K562 (cell line): ENCODE data around the gene FGD1.

Experiments used
- CREB1 ChIP-seq, 2 experiments: sonication (generic) in 1 of 2; formaldehyde crosslinking in 1 of 2; IDR thresholded peaks; 2 replicates each; pipeline versions ENCODE4 v1.6.1 to v1.8.0; 2012 to 2022; ENCODE audit warnings: inconsistent platforms in 1 of 2, mild to moderate bottlenecking in 1 of 2, missing genetic modification reagents in 1 of 2, moderate library complexity in 1 of 2
- FOXA1 ChIP-seq: fragments of 450-650 bp; IDR thresholded peaks from 2 replicates; pipeline ENCODE4 v1.6.1; 2016; ENCODE audit warnings: mild to moderate bottlenecking, borderline replicate concordance
- HDAC6 ChIP-seq: IDR thresholded peaks from 2 replicates; pipeline ENCODE4 v1.6.1; 2012; ENCODE audit warnings: low read depth, mild to moderate bottlenecking, control low read depth, inconsistent platforms, low read length, moderate library complexity
- MTA1 ChIP-seq: fragments of 450-650 bp; IDR thresholded peaks from 2 replicates; pipeline ENCODE4 v1.6.1; 2017; ENCODE audit warnings: borderline replicate concordance
- NR4A1 ChIP-seq, 2 experiments: fragments of 250-450 bp in 1 of 2; fragments of 450-650 bp in 1 of 2; sonication (Bioruptor Pico) in 1 of 2; IDR thresholded peaks; 2 replicates each; pipeline versions ENCODE4 v1.4.0 to v1.6.1; 2016 to 2020; ENCODE audit warnings: mild to moderate bottlenecking in 2 of 2, missing compliant biosample characterization in 1 of 2, missing genetic modification characterization in 1 of 2, moderate library complexity in 1 of 2
- SP1 ChIP-seq: sonication (generic); formaldehyde crosslinking; IDR thresholded peaks from 2 replicates; pipeline ENCODE4 v1.8.1; 2022; ENCODE audit warnings: mild to moderate bottlenecking, missing genetic modification reagents
- TFAM ChIP-seq: fragments of 250-450 bp; sonication (Bioruptor Pico); conservative IDR thresholded peaks from 2 replicates; pipeline ENCODE4 v1.5.0; 2021; ENCODE audit warnings: mild to moderate bottlenecking, moderate library complexity
- TOE1 ChIP-seq, 2 experiments: fragments of 450-650 bp in 1 of 2; sonication (generic) in 1 of 2; formaldehyde crosslinking in 1 of 2; IDR thresholded peaks; 2 replicates each; pipeline versions ENCODE4 v1.7.1 to v1.8.0; 2016 to 2022; ENCODE audit warnings: borderline replicate concordance in 2 of 2, mild to moderate bottlenecking in 2 of 2, antibody characterized with exemption in 1 of 2, inconsistent platforms in 1 of 2, low read depth in 1 of 2, missing genetic modification reagents in 1 of 2, moderate library complexity in 1 of 2
- ZNF12 ChIP-seq: sonication (generic); formaldehyde crosslinking; IDR thresholded peaks from 2 replicates; pipeline ENCODE4 v1.4.0; 2020; ENCODE audit warnings: mild to moderate bottlenecking, missing genetic modification reagents
- ZNF263 ChIP-seq: sonication (generic); formaldehyde crosslinking; IDR thresholded peaks from 2 replicates; pipeline ENCODE4 v1.8.0; 2022; ENCODE audit warnings: mild to moderate bottlenecking, missing genetic modification reagents, borderline replicate concordance
- TF ChIP-seq, protein P1 (sequence below), 3 experiments: IDR thresholded peaks in 2 of 3; conservative IDR thresholded peaks in 1 of 3; 2 replicates each; pipeline ENCODE4 v1.5.1; 2011 to 2012; ENCODE audit warnings: low read length in 3 of 3, mild to moderate bottlenecking in 3 of 3, control low read depth in 2 of 3, improper control_type of control experiment in 1 of 3, inconsistent platforms in 1 of 3, low read depth in 1 of 3, mixed read lengths in 1 of 3, moderate library complexity in 1 of 3; ENCODE audit not compliant: insufficient read depth in 2 of 3
- TF ChIP-seq, protein P2 (sequence below): sonication (generic); formaldehyde crosslinking; IDR thresholded peaks from 2 replicates; pipeline ENCODE4 v1.8.0; 2022; ENCODE audit warnings: mild to moderate bottlenecking, low read depth, missing genetic modification reagents
- TF ChIP-seq, protein P3 (sequence below), 2 experiments: IDR thresholded peaks; 2 replicates each; pipeline ENCODE4 v1.6.1; 2012; ENCODE audit warnings: improper control_type of control experiment in 2 of 2, low read depth in 2 of 2, low read length in 2 of 2, borderline replicate concordance in 1 of 2

DNA sequence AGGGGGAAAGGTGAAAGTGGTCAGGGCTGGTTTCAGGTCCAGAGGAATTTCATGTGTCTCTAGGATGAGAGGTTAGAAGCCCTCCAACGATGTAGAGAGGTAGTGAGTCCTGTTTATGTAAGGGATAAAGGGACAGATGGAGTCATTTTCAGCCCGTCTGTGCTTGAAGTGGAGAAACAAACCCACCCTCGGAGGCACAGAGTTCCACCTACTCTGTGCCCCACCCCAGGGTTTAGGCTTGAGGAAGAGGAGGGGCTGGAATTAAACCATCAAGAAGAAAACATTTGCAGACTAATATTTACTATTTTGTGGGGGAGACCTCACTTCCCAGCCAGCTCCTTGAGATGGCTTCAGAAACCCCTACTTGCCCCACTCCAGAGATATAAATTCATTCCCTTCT, 33.1 kb upstream of the FGD1 start:
- TF ChIP-seq, protein P1, sequence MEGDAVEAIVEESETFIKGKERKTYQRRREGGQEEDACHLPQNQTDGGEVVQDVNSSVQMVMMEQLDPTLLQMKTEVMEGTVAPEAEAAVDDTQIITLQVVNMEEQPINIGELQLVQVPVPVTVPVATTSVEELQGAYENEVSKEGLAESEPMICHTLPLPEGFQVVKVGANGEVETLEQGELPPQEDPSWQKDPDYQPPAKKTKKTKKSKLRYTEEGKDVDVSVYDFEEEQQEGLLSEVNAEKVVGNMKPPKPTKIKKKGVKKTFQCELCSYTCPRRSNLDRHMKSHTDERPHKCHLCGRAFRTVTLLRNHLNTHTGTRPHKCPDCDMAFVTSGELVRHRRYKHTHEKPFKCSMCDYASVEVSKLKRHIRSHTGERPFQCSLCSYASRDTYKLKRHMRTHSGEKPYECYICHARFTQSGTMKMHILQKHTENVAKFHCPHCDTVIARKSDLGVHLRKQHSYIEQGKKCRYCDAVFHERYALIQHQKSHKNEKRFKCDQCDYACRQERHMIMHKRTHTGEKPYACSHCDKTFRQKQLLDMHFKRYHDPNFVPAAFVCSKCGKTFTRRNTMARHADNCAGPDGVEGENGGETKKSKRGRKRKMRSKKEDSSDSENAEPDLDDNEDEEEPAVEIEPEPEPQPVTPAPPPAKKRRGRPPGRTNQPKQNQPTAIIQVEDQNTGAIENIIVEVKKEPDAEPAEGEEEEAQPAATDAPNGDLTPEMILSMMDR (IDR thresholded peaks at IDR 0.05 in 2 of 3, conservative IDR thresholded peaks at IDR 0.05 in 1 of 3; ENCODE audit: insufficient read depth in 2 of 3, low read depth in 1 of 3, low read length in 3 of 3), result no peak
- TF ChIP-seq ZNF263 (CRISPR knock-in tag), result no peak
- TF ChIP-seq NR4A1 (CRISPR knock-in tag; IDR thresholded peaks at IDR 0.05), result no peak
- no peak for TF ChIP-seq NR4A1 (tag; IDR thresholded peaks at IDR 0.05)
- no peak for TF ChIP-seq CREB1 (IDR thresholded peaks at IDR 0.05)
- TF ChIP-seq CREB1 (CRISPR knock-in tag; IDR thresholded peaks at IDR 0.05), result no peak
- TF ChIP-seq HDAC6, result no peak
- no peak for TF ChIP-seq FOXA1
- TF ChIP-seq MTA1, result no peak
- TF ChIP-seq TFAM (CRISPR knock-in tag), result no peak
- no peak for TF ChIP-seq ZNF12
- TF ChIP-seq, protein P2, sequence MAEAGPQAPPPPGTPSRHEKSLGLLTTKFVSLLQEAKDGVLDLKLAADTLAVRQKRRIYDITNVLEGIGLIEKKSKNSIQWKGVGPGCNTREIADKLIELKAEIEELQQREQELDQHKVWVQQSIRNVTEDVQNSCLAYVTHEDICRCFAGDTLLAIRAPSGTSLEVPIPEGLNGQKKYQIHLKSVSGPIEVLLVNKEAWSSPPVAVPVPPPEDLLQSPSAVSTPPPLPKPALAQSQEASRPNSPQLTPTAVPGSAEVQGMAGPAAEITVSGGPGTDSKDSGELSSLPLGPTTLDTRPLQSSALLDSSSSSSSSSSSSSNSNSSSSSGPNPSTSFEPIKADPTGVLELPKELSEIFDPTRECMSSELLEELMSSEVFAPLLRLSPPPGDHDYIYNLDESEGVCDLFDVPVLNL, result no peak
- no peak for TF ChIP-seq SP1 (CRISPR knock-in tag)
- TF ChIP-seq, protein P3, sequence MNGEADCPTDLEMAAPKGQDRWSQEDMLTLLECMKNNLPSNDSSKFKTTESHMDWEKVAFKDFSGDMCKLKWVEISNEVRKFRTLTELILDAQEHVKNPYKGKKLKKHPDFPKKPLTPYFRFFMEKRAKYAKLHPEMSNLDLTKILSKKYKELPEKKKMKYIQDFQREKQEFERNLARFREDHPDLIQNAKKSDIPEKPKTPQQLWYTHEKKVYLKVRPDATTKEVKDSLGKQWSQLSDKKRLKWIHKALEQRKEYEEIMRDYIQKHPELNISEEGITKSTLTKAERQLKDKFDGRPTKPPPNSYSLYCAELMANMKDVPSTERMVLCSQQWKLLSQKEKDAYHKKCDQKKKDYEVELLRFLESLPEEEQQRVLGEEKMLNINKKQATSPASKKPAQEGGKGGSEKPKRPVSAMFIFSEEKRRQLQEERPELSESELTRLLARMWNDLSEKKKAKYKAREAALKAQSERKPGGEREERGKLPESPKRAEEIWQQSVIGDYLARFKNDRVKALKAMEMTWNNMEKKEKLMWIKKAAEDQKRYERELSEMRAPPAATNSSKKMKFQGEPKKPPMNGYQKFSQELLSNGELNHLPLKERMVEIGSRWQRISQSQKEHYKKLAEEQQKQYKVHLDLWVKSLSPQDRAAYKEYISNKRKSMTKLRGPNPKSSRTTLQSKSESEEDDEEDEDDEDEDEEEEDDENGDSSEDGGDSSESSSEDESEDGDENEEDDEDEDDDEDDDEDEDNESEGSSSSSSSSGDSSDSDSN (IDR thresholded peaks at IDR 0.05; ENCODE audit: borderline replicate concordance in 1 of 2, low read depth in 2 of 2, low read length in 2 of 2), result no peak
- no peak for TF ChIP-seq TOE1 (IDR thresholded peaks at IDR 0.05; ENCODE audit: borderline replicate concordance)
- TF ChIP-seq TOE1 (CRISPR knock-in tag; IDR thresholded peaks at IDR 0.05; ENCODE audit: borderline replicate concordance, low read depth), result no peak
